ENCODE measurements around the gene SH2D3C. TPM values are rescaled to one million over a fixed set of nuclear protein-coding genes. Genes with fewer than 3 reads are reported as not detected.

The SH2D3C gene
- total and polyA plus RNA-seq, 10 of the 15 experiments (the other 5 are each of a cell fraction or from before 2014, with no cell fraction given), result 1.2 to 23.5 (median 16.2) TPM

DNA sequence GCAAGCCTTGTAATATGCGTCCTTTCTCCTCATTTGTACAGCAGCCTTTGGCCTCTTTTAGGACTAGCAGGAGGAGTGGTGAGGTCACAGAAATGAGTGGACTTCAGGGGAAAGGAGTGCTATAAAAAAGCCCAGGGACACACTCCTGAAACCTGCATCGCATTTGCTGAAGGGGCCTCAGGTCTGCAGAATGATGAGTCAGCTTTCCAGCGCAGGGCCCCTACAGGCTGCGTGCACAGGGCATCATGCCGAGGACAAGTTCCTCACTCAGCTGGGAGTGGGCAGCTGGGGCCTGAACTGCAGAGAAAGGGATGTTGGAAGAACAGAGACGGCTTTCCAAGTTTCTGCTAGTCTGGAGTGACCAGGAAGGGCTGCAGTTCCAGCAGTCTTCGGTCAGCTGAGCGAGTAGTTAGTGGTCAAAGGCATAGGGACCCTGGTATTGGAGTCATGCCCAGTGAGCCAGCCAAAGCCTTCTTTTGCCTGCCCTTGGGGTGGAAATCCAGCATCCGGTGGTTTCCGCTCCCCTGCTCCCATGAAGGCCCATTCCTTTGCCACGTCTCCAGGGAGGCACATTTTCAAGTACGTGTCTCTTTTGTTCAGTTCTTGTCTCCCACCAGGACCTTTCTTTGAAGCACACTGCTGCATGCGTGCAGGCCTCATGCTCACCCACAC is 89.0 kb downstream of the SH2D3C start (continued):
- no peak for TF ChIP-seq ZNF592 (IDR thresholded peaks at IDR 0.05)
- no peak for TF ChIP-seq HCFC1 (IDR thresholded peaks at IDR 0.05; ENCODE audit: low read length)
- TF ChIP-seq, protein P1, sequence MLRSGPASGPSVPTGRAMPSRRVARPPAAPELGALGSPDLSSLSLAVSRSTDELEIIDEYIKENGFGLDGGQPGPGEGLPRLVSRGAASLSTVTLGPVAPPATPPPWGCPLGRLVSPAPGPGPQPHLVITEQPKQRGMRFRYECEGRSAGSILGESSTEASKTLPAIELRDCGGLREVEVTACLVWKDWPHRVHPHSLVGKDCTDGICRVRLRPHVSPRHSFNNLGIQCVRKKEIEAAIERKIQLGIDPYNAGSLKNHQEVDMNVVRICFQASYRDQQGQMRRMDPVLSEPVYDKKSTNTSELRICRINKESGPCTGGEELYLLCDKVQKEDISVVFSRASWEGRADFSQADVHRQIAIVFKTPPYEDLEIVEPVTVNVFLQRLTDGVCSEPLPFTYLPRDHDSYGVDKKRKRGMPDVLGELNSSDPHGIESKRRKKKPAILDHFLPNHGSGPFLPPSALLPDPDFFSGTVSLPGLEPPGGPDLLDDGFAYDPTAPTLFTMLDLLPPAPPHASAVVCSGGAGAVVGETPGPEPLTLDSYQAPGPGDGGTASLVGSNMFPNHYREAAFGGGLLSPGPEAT (IDR thresholded peaks at IDR 0.05; ENCODE audit: low read depth), result no peak
- no peak for TF ChIP-seq MYB (IDR thresholded peaks at IDR 0.05; ENCODE audit: borderline replicate concordance, low read depth, low read length)
- no peak for TF ChIP-seq ATF2 (IDR thresholded peaks at IDR 0.05; ENCODE audit: low read length)
- no peak for TF ChIP-seq MTA3 (IDR thresholded peaks at IDR 0.05; ENCODE audit: borderline replicate concordance, low read length)

Small RNA genes lying within 50 kb of the gene (microRNA-seq; reads per million reads assigned to microRNA genes)
- gene MIR2861, result not detected
- gene MIR3960, result not detected

Other genes starting within 250 kb of the SH2D3C start
Only the 7 nearest of the 14 such genes appear.
- not detected in 2 replicates for gene CFAP157, start 71.7 kb downstream of the SH2D3C start, total RNA-seq (2014; rRNA removed)
- gene CFAP157, start 71.7 kb downstream of the SH2D3C start, total RNA-seq (2014; rRNA removed; fragmentation: Illumina TruSeq; extraction: Trizol), result not detected in 2 replicates
- gene CFAP157, start 71.7 kb downstream of the SH2D3C start, total RNA-seq (2021), result not detected in 2 replicates
- not detected in 2 replicates for gene CFAP157, start 71.7 kb downstream of the SH2D3C start, polyA plus RNA-seq (2011; rRNA removed)
- gene CFAP157, start 71.7 kb downstream of the SH2D3C start, polyA plus RNA-seq (2014; fragmentation: Illumina TruSeq; extraction: Trizol), result not detected in 2 replicates
- gene CFAP157, start 71.7 kb downstream of the SH2D3C start, polyA plus RNA-seq (2014; fragmentation: Nextera tagmentation; extraction: Ambion mirVana), result not detected
- gene CFAP157, start 71.7 kb downstream of the SH2D3C start, polyA plus RNA-seq (2014; rRNA removed), result not detected in 2 replicates
- gene CFAP157, start 71.7 kb downstream of the SH2D3C start, polyA plus RNA-seq (2016; fragmentation: Nextera tagmentation; extraction: Ambion mirVana), result under 1 TPM; 0.08 to 0.72 TPM
- 30.7 and 31.0 TPM in 2 replicates for gene PTRH1, start 63.0 kb downstream of the SH2D3C start, total RNA-seq (2014; rRNA removed)
- 3.0 and 4.6 TPM in 2 replicates for gene PTRH1, start 63.0 kb downstream of the SH2D3C start, total RNA-seq (2014; rRNA removed; fragmentation: Illumina TruSeq; extraction: Trizol)
- 13.1 and 14.5 TPM in 2 replicates for gene PTRH1, start 63.0 kb downstream of the SH2D3C start, total RNA-seq (2021)
- 2.8 and 5.9 TPM in 2 replicates for gene PTRH1, start 63.0 kb downstream of the SH2D3C start, polyA plus RNA-seq (2011; rRNA removed)
- 1.0 and 1.6 TPM in 2 replicates for gene PTRH1, start 63.0 kb downstream of the SH2D3C start, polyA plus RNA-seq (2014; fragmentation: Illumina TruSeq; extraction: Trizol)
- gene PTRH1, start 63.0 kb downstream of the SH2D3C start, polyA plus RNA-seq (2014; fragmentation: Nextera tagmentation; extraction: Ambion mirVana), result 1 to 10 TPM in 1 of 2 experiments, under 1 TPM in 1; 0.69 to 1.8 TPM
- gene PTRH1, start 63.0 kb downstream of the SH2D3C start, polyA plus RNA-seq (2014; rRNA removed), result 25.8 and 26.1 TPM in 2 replicates
- 10 to 100 TPM; 36.4 to 38.4 TPM for gene PTRH1, start 63.0 kb downstream of the SH2D3C start, polyA plus RNA-seq (2016; fragmentation: Nextera tagmentation; extraction: Ambion mirVana)
- not detected in 2 replicates for gene TTC16, start 62.6 kb downstream of the SH2D3C start, total RNA-seq (2014; rRNA removed)
- not detected in 2 replicates for gene TTC16, start 62.6 kb downstream of the SH2D3C start, total RNA-seq (2014; rRNA removed; fragmentation: Illumina TruSeq; extraction: Trizol)
- gene TTC16, start 62.6 kb downstream of the SH2D3C start, total RNA-seq (2021), result not detected in 2 replicates
- 0.03 TPM in 1 of 2 replicates, not detected in the other for gene TTC16, start 62.6 kb downstream of the SH2D3C start, polyA plus RNA-seq (2011; rRNA removed)
- gene TTC16, start 62.6 kb downstream of the SH2D3C start, polyA plus RNA-seq (2014; fragmentation: Illumina TruSeq; extraction: Trizol), result not detected in 2 replicates
- gene TTC16, start 62.6 kb downstream of the SH2D3C start, polyA plus RNA-seq (2014; fragmentation: Nextera tagmentation; extraction: Ambion mirVana), result not detected
- gene TTC16, start 62.6 kb downstream of the SH2D3C start, polyA plus RNA-seq (2014; rRNA removed), result 0.04 TPM in 1 of 2 replicates, not detected in the other
- gene TTC16, start 62.6 kb downstream of the SH2D3C start, polyA plus RNA-seq (2016; fragmentation: Nextera tagmentation; extraction: Ambion mirVana), result not detected
- gene TOR2A, start 43.4 kb downstream of the SH2D3C start, total RNA-seq (2014; rRNA removed), result 7.8 and 12.6 TPM in 2 replicates
- gene TOR2A, start 43.4 kb downstream of the SH2D3C start, total RNA-seq (2014; rRNA removed; fragmentation: Illumina TruSeq; extraction: Trizol), result 2.7 and 4.2 TPM in 2 replicates
- gene TOR2A, start 43.4 kb downstream of the SH2D3C start, total RNA-seq (2021), result 11.5 and 11.6 TPM in 2 replicates
- 0.91 and 2.4 TPM in 2 replicates for gene TOR2A, start 43.4 kb downstream of the SH2D3C start, polyA plus RNA-seq (2011; rRNA removed)
- gene TOR2A, start 43.4 kb downstream of the SH2D3C start, polyA plus RNA-seq (2014; fragmentation: Illumina TruSeq; extraction: Trizol), result 1.6 and 5.4 TPM in 2 replicates
- 1 to 10 TPM in 1 of 2 experiments, under 1 TPM in 1; 0.52 to 1.6 TPM for gene TOR2A, start 43.4 kb downstream of the SH2D3C start, polyA plus RNA-seq (2014; fragmentation: Nextera tagmentation; extraction: Ambion mirVana)
- 14.3 and 17.4 TPM in 2 replicates for gene TOR2A, start 43.4 kb downstream of the SH2D3C start, polyA plus RNA-seq (2014; rRNA removed)
- gene TOR2A, start 43.4 kb downstream of the SH2D3C start, polyA plus RNA-seq (2016; fragmentation: Nextera tagmentation; extraction: Ambion mirVana), result 10 to 100 TPM; 22.1 to 23.7 TPM
- 33.6 and 34.3 TPM in 2 replicates for gene CDK9, start 7.4 kb upstream of the SH2D3C start, total RNA-seq (2014; rRNA removed)
- 24.5 and 25.2 TPM in 2 replicates for gene CDK9, start 7.4 kb upstream of the SH2D3C start, total RNA-seq (2014; rRNA removed; fragmentation: Illumina TruSeq; extraction: Trizol)
- gene CDK9, start 7.4 kb upstream of the SH2D3C start, total RNA-seq (2021), result 86.3 and 92.6 TPM in 2 replicates
- gene CDK9, start 7.4 kb upstream of the SH2D3C start, polyA plus RNA-seq (2011; rRNA removed), result 30.3 and 46.5 TPM in 2 replicates
- gene CDK9, start 7.4 kb upstream of the SH2D3C start, polyA plus RNA-seq (2014; fragmentation: Illumina TruSeq; extraction: Trizol), result 41.7 and 57.0 TPM in 2 replicates
- 1 to 10 TPM; 7.3 to 9.6 TPM for gene CDK9, start 7.4 kb upstream of the SH2D3C start, polyA plus RNA-seq (2014; fragmentation: Nextera tagmentation; extraction: Ambion mirVana)
- 56.7 and 59.9 TPM in 2 replicates for gene CDK9, start 7.4 kb upstream of the SH2D3C start, polyA plus RNA-seq (2014; rRNA removed)
- gene CDK9, start 7.4 kb upstream of the SH2D3C start, polyA plus RNA-seq (2016; fragmentation: Nextera tagmentation; extraction: Ambion mirVana), result 10 to 100 TPM; 80.9 to 85.5 TPM
- gene FPGS, start 24.2 kb upstream of the SH2D3C start, total RNA-seq (2014; rRNA removed), result 62.8 and 79.6 TPM in 2 replicates
- 43.3 and 44.4 TPM in 2 replicates for gene FPGS, start 24.2 kb upstream of the SH2D3C start, total RNA-seq (2014; rRNA removed; fragmentation: Illumina TruSeq; extraction: Trizol)
- gene FPGS, start 24.2 kb upstream of the SH2D3C start, total RNA-seq (2021), result 89.3 and 98.3 TPM in 2 replicates
- 34.1 and 64.4 TPM in 2 replicates for gene FPGS, start 24.2 kb upstream of the SH2D3C start, polyA plus RNA-seq (2011; rRNA removed)
- 49.0 and 81.2 TPM in 2 replicates for gene FPGS, start 24.2 kb upstream of the SH2D3C start, polyA plus RNA-seq (2014; fragmentation: Illumina TruSeq; extraction: Trizol)
- gene FPGS, start 24.2 kb upstream of the SH2D3C start, polyA plus RNA-seq (2014; fragmentation: Nextera tagmentation; extraction: Ambion mirVana), result 1 to 10 TPM; 1.2 to 8.2 TPM
- gene FPGS, start 24.2 kb upstream of the SH2D3C start, polyA plus RNA-seq (2014; rRNA removed), result 88.1 and 95.0 TPM in 2 replicates
- 100 to 1,000 TPM; 112 to 127 TPM for gene FPGS, start 24.2 kb upstream of the SH2D3C start, polyA plus RNA-seq (2016; fragmentation: Nextera tagmentation; extraction: Ambion mirVana)
- gene ENG, start 76.0 kb upstream of the SH2D3C start, total RNA-seq (2014; rRNA removed), result 0.60 and 0.79 TPM in 2 replicates
- gene ENG, start 76.0 kb upstream of the SH2D3C start, total RNA-seq (2014; rRNA removed; fragmentation: Illumina TruSeq; extraction: Trizol), result 0.64 and 1.0 TPM in 2 replicates
- 9.1 and 10.1 TPM in 2 replicates for gene ENG, start 76.0 kb upstream of the SH2D3C start, total RNA-seq (2021)
- gene ENG, start 76.0 kb upstream of the SH2D3C start, polyA plus RNA-seq (2011; rRNA removed), result 0.16 and 0.18 TPM in 2 replicates
- gene ENG, start 76.0 kb upstream of the SH2D3C start, polyA plus RNA-seq (2014; fragmentation: Illumina TruSeq; extraction: Trizol), result 0.98 and 3.0 TPM in 2 replicates
- under 1 TPM; 0.14 to 0.24 TPM for gene ENG, start 76.0 kb upstream of the SH2D3C start, polyA plus RNA-seq (2014; fragmentation: Nextera tagmentation; extraction: Ambion mirVana)
- 3.3 and 4.2 TPM in 2 replicates for gene ENG, start 76.0 kb upstream of the SH2D3C start, polyA plus RNA-seq (2014; rRNA removed)
- 1 to 10 TPM; 4.2 to 5.0 TPM for gene ENG, start 76.0 kb upstream of the SH2D3C start, polyA plus RNA-seq (2016; fragmentation: Nextera tagmentation; extraction: Ambion mirVana)

Data from GM12878 (cell line).